Endometrial microvascular endothelial cells (primary cell): ENCODE measurements around the gene ZBTB39. TPM values are rescaled to one million over a fixed set of nuclear protein-coding genes. Genes with fewer than 3 reads are reported as not detected.

Experiments used
- in situ Hi-C: cut with HindIII; loops from 2 replicates; pipeline ENCODE4 v1.10.0; 2017; ENCODE audit warnings: low sequenced_read_pairs, low pct_unique_long_range_greater_than_20kb; ENCODE audit errors: inconsistent ontology term
- total RNA-seq: library from RNA; depleted of rRNA; stranded (reverse); fragments of >200 nt; gene quantifications from one replicate; pipeline ENCODE4 v1.2.3, GENCODE V29; 2015; ENCODE audit errors: inconsistent ontology term

ZBTB39 gene
- total RNA-seq, 1 donor from 2014 or later: 3.1 TPM

DNA sequence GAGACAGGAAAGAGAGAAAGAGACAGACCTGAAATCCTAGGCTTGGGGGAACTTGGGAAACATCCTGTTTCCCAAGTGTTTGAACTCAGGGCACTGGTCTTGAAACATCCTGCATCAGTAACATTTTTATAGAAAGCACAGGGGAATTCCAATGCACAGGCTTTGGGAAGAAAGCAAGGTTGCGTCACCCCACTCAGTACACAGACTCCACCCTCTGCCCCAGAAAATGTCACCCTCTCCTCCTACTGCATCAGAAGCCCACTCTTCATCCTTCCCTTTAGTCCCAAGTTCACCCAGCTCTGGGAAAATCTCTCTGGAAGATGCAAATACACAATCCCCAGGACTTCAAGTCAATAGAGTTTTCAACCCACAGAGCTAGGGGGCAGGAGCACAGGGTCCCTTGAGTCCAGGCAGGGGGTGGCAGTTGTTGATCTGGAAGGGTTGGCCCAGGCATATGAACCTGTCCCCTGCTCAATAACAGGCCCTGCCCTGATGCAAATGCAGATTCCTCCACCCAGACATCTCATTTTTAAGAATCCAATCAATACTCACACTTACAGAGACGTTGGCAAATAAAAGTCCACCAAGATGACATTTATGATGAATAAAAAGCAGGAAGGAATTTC is 50.6 kb downstream of the ZBTB39 start:
- in situ Hi-C loops: no loop called here

- in situ Hi-C loops: no loop called here
These were observed 51.4 kb downstream of the ZBTB39 start for GRCh38 chr12:56954958-56955355.

DNA sequence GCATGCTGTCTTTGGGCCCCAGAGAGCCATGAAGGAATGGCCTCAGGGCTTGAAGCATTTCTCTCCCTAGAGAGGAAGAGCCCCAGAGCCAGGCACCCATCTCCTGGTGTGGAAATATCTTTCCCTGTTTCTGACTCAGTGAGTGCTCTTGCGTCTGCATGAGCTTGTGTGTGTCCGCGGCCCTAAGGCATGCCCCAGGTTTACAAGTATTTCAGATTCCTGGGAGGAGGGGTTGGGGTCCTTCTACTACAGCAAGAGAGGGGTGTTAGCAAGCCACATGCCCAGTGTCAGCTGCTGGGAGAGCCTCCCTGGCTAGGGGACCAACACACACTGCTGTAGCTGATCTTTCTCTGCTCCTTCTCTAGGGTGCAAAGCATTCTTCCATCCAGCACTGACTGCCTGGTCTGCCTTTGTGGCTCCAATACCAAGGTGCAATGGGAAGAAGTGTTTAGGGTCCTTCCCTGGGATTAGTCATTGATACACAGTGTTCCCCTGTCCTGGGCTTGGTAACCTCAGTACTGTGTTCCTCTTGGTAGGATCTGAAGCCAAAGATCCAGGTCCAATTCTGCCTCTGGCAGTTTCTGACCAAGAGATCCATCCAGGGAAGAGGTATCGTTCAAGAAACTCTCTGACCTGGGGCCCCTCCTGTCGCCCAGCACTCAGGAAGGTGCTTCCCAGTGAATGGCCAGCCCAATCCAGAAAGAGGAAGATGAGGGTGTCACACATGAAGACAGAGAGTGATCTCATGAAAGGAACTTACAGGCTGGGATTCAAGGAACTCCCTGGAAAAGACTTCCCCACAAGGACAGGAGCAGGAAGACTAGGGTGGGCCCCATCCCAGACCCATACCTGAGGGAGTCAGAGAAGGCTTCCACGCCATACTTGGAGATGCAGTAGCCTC is 52.0 kb downstream of the ZBTB39 start:
- in situ Hi-C loops: no loop called here

DNA sequence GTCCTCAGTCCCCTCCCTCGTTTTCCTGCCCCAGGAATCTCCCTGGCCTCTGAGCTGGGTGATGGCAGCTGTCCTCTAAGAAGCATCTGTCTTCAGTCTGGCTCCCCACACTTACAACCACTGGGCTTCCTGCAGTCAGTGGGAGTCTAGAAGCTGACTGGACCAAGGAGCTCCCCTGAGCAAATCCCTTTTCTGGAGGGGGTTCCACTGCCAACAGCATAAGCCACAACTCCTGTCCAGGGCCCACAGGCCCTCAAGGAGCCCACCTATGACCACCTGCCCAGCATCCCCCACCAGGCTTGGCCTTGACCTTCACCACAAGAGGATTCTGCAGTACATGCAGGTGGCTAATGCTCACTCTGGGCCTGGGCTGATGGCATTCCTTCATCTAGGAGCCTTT is 53.0 kb downstream of the ZBTB39 start:
- in situ Hi-C loops: no loop called here

DNA sequence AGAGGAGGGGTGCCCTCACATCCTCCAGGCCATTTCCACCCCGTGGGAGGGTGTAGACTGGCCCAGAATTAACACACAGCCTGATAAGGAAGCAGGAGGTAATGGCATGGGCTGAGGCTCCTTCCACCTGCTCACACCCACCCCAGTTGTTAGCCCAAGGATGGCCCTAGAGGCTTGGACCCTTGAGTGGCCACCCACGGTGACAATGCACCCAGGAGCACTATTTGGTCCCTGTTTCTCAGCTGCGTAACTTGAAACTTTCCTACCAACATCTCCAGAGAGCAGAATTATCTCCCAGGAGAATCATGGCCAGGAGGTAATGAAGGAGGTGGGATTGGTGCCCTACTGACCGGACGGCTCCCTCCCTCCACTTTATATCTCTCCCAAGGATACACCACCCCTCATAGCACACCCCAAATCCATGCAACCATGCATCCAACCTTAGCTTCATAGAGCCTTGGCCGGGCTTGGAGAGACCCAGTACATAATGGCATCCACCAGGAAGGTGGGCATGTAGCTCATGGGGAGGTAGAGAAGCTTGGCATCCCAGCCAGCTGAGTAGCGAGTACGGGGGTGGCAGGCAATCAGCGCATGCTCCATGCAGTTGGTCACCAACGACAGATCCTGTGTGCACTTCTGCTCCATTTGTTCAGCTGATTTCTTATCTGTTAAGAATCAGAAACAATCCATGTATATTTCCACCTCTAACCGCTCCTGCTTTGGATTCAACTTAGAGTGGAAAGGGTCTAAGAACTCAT is 54.6 kb downstream of the ZBTB39 start:
- in situ Hi-C loops: no loop called here

GRCh38 chr12:56948881-56949280 is 57.5 kb downstream of the ZBTB39 start:
- in situ Hi-C loops: no loop called here

Other genes with a start within 250 kb of the ZBTB39 start
- gene HSD17B6, start 243.2 kb downstream of the ZBTB39 start, total RNA-seq: not detected
- not detected for gene SDR9C7, start 72.1 kb downstream of the ZBTB39 start, total RNA-seq
- gene RDH16, start 48.9 kb downstream of the ZBTB39 start, total RNA-seq: not detected
- gene TAC3, start 10.0 kb upstream of the ZBTB39 start, total RNA-seq: not detected
- gene MYO1A, start 43.6 kb upstream of the ZBTB39 start, total RNA-seq: not detected
- gene NEMP1, start 72.2 kb upstream of the ZBTB39 start, total RNA-seq: 12.6 TPM
- 13.0 TPM for gene NAB2, start 82.6 kb upstream of the ZBTB39 start, total RNA-seq
- gene STAT6, start 104.8 kb upstream of the ZBTB39 start, total RNA-seq: 94.0 TPM
- gene LRP1, start 121.9 kb upstream of the ZBTB39 start, total RNA-seq: 3.1 TPM
- not detected for gene LRP1-AS, start 141.1 kb upstream of the ZBTB39 start, total RNA-seq
- gene NXPH4, start 210.2 kb upstream of the ZBTB39 start, total RNA-seq: 0.19 TPM
- gene SHMT2, start 223.2 kb upstream of the ZBTB39 start, total RNA-seq: 172 TPM
- gene STAC3, start 244.6 kb upstream of the ZBTB39 start, total RNA-seq: 0.37 TPM